Loucy (cell line): ENCODE data around the gene DKK2.

Experiments
- H2AFZ ChIP-seq: fragments of 200-600 bp; sonication (generic); 2 replicates; pipeline ENCODE4 v1.6.0; 2016; ENCODE audit warnings: antibody characterized with exemption, mild to moderate bottlenecking, low read length, moderate library complexity
- H3F3A ChIP-seq: fragments of 200-600 bp; 2 replicates; pipeline ENCODE4 v1.6.0; 2016; ENCODE audit warnings: antibody characterized with exemption, low read depth, mild to moderate bottlenecking
- H3K27me3 ChIP-seq: fragments of 200-600 bp; sonication (generic); 2 replicates; pipeline ENCODE4 v1.6.1; 2014; ENCODE audit warnings: low read length, mild to moderate bottlenecking; ENCODE audit not compliant: insufficient read depth, poor library complexity, severe bottlenecking
- H3K36me3 ChIP-seq: fragments of 200-600 bp; sonication (generic); 2 replicates; pipeline ENCODE4 v1.6.1; 2016; ENCODE audit warnings: low read length; ENCODE audit not compliant: insufficient read depth
- H3K4me1 ChIP-seq: fragments of 200-600 bp; sonication (generic); 2 replicates; pipeline ENCODE4 v1.5.1; 2014; ENCODE audit warnings: low read length, mild to moderate bottlenecking; ENCODE audit not compliant: insufficient read depth, poor library complexity, severe bottlenecking
- H3K4me2 ChIP-seq: fragments of 200-600 bp; sonication (generic); 2 replicates; pipeline ENCODE4 v1.6.0; 2014; ENCODE audit warnings: antibody characterized with exemption, low read length, low read depth, mild to moderate bottlenecking; ENCODE audit not compliant: poor library complexity, severe bottlenecking
- H3K4me3 ChIP-seq: fragments of 200-600 bp; sonication (generic); 2 replicates; pipeline ENCODE4 v1.5.1; 2014; ENCODE audit warnings: low read length, mild to moderate bottlenecking, mixed read lengths; ENCODE audit not compliant: poor library complexity, severe bottlenecking
- H3K79me2 ChIP-seq: fragments of 200-600 bp; sonication (generic); 2 replicates; pipeline ENCODE4 v1.6.1; 2014; ENCODE audit warnings: low read length; ENCODE audit not compliant: insufficient read depth
- H3K9ac ChIP-seq: fragments of 200-600 bp; sonication (generic); 2 replicates; pipeline ENCODE4 v1.6.0; 2014; ENCODE audit warnings: mild to moderate bottlenecking, low read depth, low read length, moderate library complexity; ENCODE audit not compliant: poor library complexity, severe bottlenecking
- H3K9me2 ChIP-seq: fragments of 200-600 bp; sonication (generic); replicated peaks from 2 replicates; pipeline ENCODE4 v1.6.1; 2016; ENCODE audit warnings: low read depth, low read length, mixed read lengths
- H3K9me3 ChIP-seq: fragments of 200-600 bp; sonication (generic); 2 replicates; pipeline ENCODE4 v1.6.1; 2014; ENCODE audit warnings: mild to moderate bottlenecking, antibody characterized with exemption, low read length, low read depth; ENCODE audit not compliant: insufficient read depth
- H4K20me1 ChIP-seq: fragments of 200-600 bp; sonication (generic); 2 replicates; pipeline ENCODE4 v1.6.0; 2014; ENCODE audit warnings: antibody characterized with exemption, low read length, mild to moderate bottlenecking; ENCODE audit not compliant: insufficient read depth, poor library complexity, severe bottlenecking
- EZH2phosphoT487 ChIP-seq: fragments of 200-600 bp; IDR thresholded peaks from 2 replicates; pipeline ENCODE4 v1.6.1; 2018; ENCODE audit warnings: antibody characterized with exemption, mild to moderate bottlenecking, moderate library complexity, borderline replicate concordance
- TF ChIP-seq, protein P1 (sequence below): fragments of 200-600 bp; sonication (generic); conservative IDR thresholded peaks from 2 replicates; pipeline ENCODE4 v1.5.1; 2014; ENCODE audit warnings: mild to moderate bottlenecking, antibody characterized with exemption, low read length

DKK2 gene

DNA sequence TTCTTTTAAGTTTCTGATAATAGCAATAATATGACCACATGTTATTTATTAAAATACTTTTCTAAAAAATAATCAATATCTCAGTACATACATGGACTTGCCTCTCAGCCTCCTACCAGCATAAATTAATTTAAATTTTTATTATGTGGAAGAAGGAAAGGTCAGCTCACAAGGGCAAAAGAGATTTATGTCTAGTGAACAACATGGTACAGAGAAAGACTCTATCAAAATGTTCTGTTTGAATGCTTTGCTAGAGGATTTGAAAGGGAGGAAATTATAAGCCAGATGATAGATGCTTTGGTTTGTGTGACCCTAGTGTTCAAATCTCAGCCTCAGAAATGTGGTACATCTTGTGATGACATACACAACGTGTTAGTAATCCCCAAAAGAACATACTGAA is 94.3 kb downstream of the DKK2 start:
- Histone ChIP-seq H3K9me2 (no peaks in the 10 kb centered on the region), H3K79me2 (no peaks in the 10 kb centered on the region), H3F3A (no peaks in the 10 kb centered on the region), H3K4me2 (no peak overlapping the region), H3K27me3 (no peaks in the 10 kb centered on the region), H3K4me1 (no peaks in the 10 kb centered on the region), H3K9ac (no peak overlapping the region), H3K9me3 (no peaks in the 10 kb centered on the region), H2AFZ (no peak overlapping the region), H3K4me3 (no peak overlapping the region), H3K36me3 (no peaks in the 10 kb centered on the region), H4K20me1 (no peaks in the 10 kb centered on the region)
- TF ChIP-seq, protein P1, sequence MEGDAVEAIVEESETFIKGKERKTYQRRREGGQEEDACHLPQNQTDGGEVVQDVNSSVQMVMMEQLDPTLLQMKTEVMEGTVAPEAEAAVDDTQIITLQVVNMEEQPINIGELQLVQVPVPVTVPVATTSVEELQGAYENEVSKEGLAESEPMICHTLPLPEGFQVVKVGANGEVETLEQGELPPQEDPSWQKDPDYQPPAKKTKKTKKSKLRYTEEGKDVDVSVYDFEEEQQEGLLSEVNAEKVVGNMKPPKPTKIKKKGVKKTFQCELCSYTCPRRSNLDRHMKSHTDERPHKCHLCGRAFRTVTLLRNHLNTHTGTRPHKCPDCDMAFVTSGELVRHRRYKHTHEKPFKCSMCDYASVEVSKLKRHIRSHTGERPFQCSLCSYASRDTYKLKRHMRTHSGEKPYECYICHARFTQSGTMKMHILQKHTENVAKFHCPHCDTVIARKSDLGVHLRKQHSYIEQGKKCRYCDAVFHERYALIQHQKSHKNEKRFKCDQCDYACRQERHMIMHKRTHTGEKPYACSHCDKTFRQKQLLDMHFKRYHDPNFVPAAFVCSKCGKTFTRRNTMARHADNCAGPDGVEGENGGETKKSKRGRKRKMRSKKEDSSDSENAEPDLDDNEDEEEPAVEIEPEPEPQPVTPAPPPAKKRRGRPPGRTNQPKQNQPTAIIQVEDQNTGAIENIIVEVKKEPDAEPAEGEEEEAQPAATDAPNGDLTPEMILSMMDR = no peak
- no peak for TF ChIP-seq EZH2phosphoT487

DNA sequence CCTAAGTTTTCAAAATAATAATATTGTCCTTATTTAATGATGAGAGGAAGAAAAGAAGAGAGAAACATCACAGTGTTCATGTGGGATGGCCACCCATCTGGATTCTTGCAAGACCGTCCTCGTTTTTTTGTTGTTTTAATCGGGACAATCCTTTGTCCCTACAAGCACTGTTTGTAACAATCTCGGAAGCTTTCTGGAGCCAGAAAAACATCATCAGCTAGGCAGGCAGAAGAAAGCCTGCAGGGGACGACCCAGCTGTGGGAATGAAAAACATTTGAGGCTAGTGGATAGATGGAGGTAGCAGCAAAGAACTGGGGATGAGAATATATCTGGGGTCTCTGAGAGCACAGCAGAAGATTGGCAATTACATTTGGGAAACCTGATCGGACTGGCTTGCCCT is 105.6 kb downstream of the DKK2 start:
- no peak overlapping the region for H3K4me3 ChIP-seq
- TF ChIP-seq, protein P1 = no peak
- TF ChIP-seq EZH2phosphoT487 = no peak

DNA sequence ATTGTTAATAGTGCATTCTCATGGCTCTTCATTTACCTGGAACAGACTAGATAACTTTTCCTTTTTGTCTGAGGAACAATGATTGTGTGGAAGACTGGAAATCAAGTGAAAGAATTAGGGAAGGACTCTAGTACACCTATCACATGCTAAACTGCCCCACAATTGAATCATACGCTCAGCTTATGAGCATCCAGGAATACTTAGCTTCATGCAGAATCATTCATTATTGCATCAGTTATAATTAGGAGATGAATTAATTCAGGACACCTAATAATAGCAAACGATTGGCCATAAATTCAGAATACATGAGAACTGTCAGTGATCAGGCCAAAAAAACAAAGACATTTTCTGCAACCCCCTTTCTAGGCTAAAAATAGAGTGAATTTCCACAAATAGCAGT is 106.9 kb downstream of the DKK2 start:
- H3K9ac ChIP-seq = no peak overlapping the region

More for the DNA sequence above, 105.6 kb downstream of the DKK2 start:
- H3K9ac ChIP-seq = no peak overlapping the region
- no peaks in the 10 kb centered on the region for H3K27me3 ChIP-seq
- no peaks in the 10 kb centered on the region for H3F3A ChIP-seq
- no peaks in the 10 kb centered on the region for H4K20me1 ChIP-seq
- no peaks in the 10 kb centered on the region for H3K4me1 ChIP-seq
- H3K9me3 ChIP-seq = no peaks in the 10 kb centered on the region
- no peak overlapping the region for H3K4me2 ChIP-seq
- no peaks in the 10 kb centered on the region for H3K36me3 ChIP-seq
- no peak overlapping the region for H2AFZ ChIP-seq
- H3K9me2 ChIP-seq = no peaks in the 10 kb centered on the region
- no peaks in the 10 kb centered on the region for H3K79me2 ChIP-seq

More for the DNA sequence above, 106.9 kb downstream of the DKK2 start:
- Histone ChIP-seq H4K20me1 (no peaks in the 10 kb centered on the region), H3K4me2 (no peak overlapping the region), H3K4me1 (no peaks in the 10 kb centered on the region), H3K27me3 (no peaks in the 10 kb centered on the region), H3K79me2 (no peaks in the 10 kb centered on the region), H3K9me2 (no peaks in the 10 kb centered on the region), H2AFZ (no peak overlapping the region), H3F3A (no peaks in the 10 kb centered on the region), H3K9me3 (no peaks in the 10 kb centered on the region), H3K4me3 (no peak overlapping the region), H3K36me3 (no peaks in the 10 kb centered on the region)
- TF ChIP-seq, protein P1 = no peak
- no peak for TF ChIP-seq EZH2phosphoT487
